Keratinocyte (primary cell): ENCODE data around the gene RAB8B. TPM values are rescaled to one million over a fixed set of nuclear protein-coding genes. Genes with fewer than 3 reads are reported as not detected.

ENCODE experiments used
- DNase-seq: peaks from one replicate; pipeline ENCODE4 v3.0.0-alpha.2; 2011; ENCODE audit warnings: low read depth, missing footprints, low spot score
- FAIRE-seq: peaks from 2 replicates; lab custom pipeline; 2011; peaks lifted over from hg19 to GRCh38; lab: Jason Lieb, UNC
- H2AFZ ChIP-seq: 2 replicates; pipeline ENCODE4 v1.6.0; 2012; ENCODE audit warnings: low read length, control low read depth, inconsistent platforms; ENCODE audit not compliant: control insufficient read depth
- H3K27ac ChIP-seq: 2 replicates; pipeline ENCODE4 v1.5.1; 2011; ENCODE audit warnings: low read length; ENCODE audit not compliant: control insufficient read depth, insufficient read depth
- H3K27me3 ChIP-seq: 3 replicates; pipeline ENCODE4 v1.6.0; 2011; ENCODE audit warnings: low read length; ENCODE audit not compliant: control insufficient read depth, insufficient read depth; ENCODE audit errors: extremely low read depth
- H3K36me3 ChIP-seq, 2 experiments: 2 replicates in 1 of 2; 3 replicates in 1 of 2; pipeline ENCODE4 v1.5.1; 2011; ENCODE audit warnings: low read length in 2 of 2, mild to moderate bottlenecking in 1 of 2; ENCODE audit not compliant: control insufficient read depth in 2 of 2, insufficient read depth in 2 of 2; ENCODE audit errors: extremely low read depth in 1 of 2
- H3K4me1 ChIP-seq: 3 replicates; pipeline ENCODE4 v1.5.1; 2011; ENCODE audit warnings: low read length; ENCODE audit not compliant: control insufficient read depth, insufficient read depth; ENCODE audit errors: extremely low read depth
- H3K4me2 ChIP-seq: 3 replicates; pipeline ENCODE4 v1.6.0; 2011; ENCODE audit warnings: low read depth, low read length; ENCODE audit not compliant: control insufficient read depth, insufficient read depth; ENCODE audit errors: extremely low read depth
- H3K4me3 ChIP-seq, 3 experiments: fragments of 200-600 bp in 1 of 3; sonication (generic) in 1 of 3; 2 replicates in 2 of 3; 3 replicates in 1 of 3; pipeline ENCODE4 v1.5.1; 2011 to 2016; ENCODE audit warnings: low read length in 3 of 3, mild to moderate bottlenecking in 3 of 3, control low read depth in 2 of 3, inconsistent platforms in 1 of 3, low read depth in 1 of 3, mixed read lengths in 1 of 3, mixed run types in 1 of 3, moderate library complexity in 1 of 3; ENCODE audit not compliant: control insufficient read depth in 2 of 3, insufficient read depth in 2 of 3; ENCODE audit errors: extremely low read depth in 1 of 3
- H3K79me2 ChIP-seq: 2 replicates; pipeline ENCODE4 v1.6.0; 2012; ENCODE audit warnings: low read length; ENCODE audit not compliant: control insufficient read depth, insufficient read depth
- H3K9ac ChIP-seq: 3 replicates; pipeline ENCODE4 v1.6.0; 2011; ENCODE audit warnings: low read length; ENCODE audit not compliant: control insufficient read depth, insufficient read depth; ENCODE audit errors: extremely low read depth
- H3K9me1 ChIP-seq: 3 replicates; pipeline ENCODE4 v1.6.0; 2011; ENCODE audit warnings: low read length; ENCODE audit not compliant: control insufficient read depth, insufficient read depth; ENCODE audit errors: extremely low read depth
- H3K9me3 ChIP-seq: 2 replicates; pipeline ENCODE4 v1.5.1; 2012; ENCODE audit warnings: low read depth, low read length; ENCODE audit not compliant: control insufficient read depth
- H4K20me1 ChIP-seq: 3 replicates; pipeline ENCODE4 v1.6.0; 2011; ENCODE audit warnings: low read length; ENCODE audit not compliant: control insufficient read depth, insufficient read depth; ENCODE audit errors: extremely low read depth
- CTCF ChIP-seq, 3 experiments: IDR thresholded peaks in 1 of 3; conservative IDR thresholded peaks in 1 of 3; optimal IDR thresholded peaks in 1 of 3; 2 replicates in 2 of 3; 3 replicates in 1 of 3; pipeline versions ENCODE3 to v1.5.1; 2011; ENCODE audit warnings: low read length in 3 of 3, mild to moderate bottlenecking in 3 of 3, moderate library complexity in 2 of 3, control low read depth in 1 of 3, inconsistent platforms in 1 of 3; ENCODE audit not compliant: insufficient read depth in 2 of 3; ENCODE audit errors: extremely low read depth in 1 of 3
- EZH2 ChIP-seq: IDR thresholded peaks from one replicate; pipeline ENCODE4 v1.6.1; 2012; ENCODE audit warnings: inconsistent platforms, mild to moderate bottlenecking, low read length, moderate library complexity
- dilution Hi-C: fragments of 300-500 bp; cut with MboI; formaldehyde crosslinking; loops from one replicate; pipeline ENCODE4 v1.7.0; 2020; ENCODE audit warnings: low sequenced_read_pairs; ENCODE audit not compliant: extremely low pct_ligation_motif_present
- polyA plus RNA-seq, 5 experiments: library from polyadenylated mRNA; depleted of rRNA in 3 of 5; stranded (reverse) in 3 of 5; stranded (forward) in 1 of 5; unstranded in 1 of 5; fragments of >200 nt; gene quantifications; 1 replicate in 1 of 5; 2 replicates in 3 of 5; 3 replicates in 1 of 5; pipeline versions ENCODE4 v1.2.1 to v1.2.3, GENCODE V29; 2011 to 2012; ENCODE audit warnings: missing spikeins in 2 of 5, low read depth in 1 of 5, low replicate concordance in 1 of 5

RAB8B gene
- polyA plus RNA-seq, 1 donor (not counting 4 experiments of a cell fraction or from before 2014, with no cell fraction given) = 31.2 TPM

- no peak overlapping the region for H3K4me3 ChIP-seq
- no peak overlapping the region for H3K4me2 ChIP-seq
- FAIRE-seq (no peak), DNase-seq (no peak)
- dilution Hi-C loops = no loop called here
- no peak overlapping the region for H3K27ac ChIP-seq
- no peaks in the 10 kb centered on the region for H3K79me2 ChIP-seq
- H3K27me3 ChIP-seq = no peaks in the 10 kb centered on the region
- H3K9me1 ChIP-seq = no peaks in the 10 kb centered on the region
- H3K9ac ChIP-seq = no peak overlapping the region
- TF ChIP-seq CTCF (optimal IDR thresholded peaks at IDR 0.05 in 1 of 3, IDR thresholded peaks at IDR 0.05 in 1 of 3, conservative IDR thresholded peaks at IDR 0.05 in 1 of 3; ENCODE audit: extremely low read depth in 1 of 3, insufficient read depth in 2 of 3, low read length in 3 of 3) = no peak
- TF ChIP-seq EZH2 = no peak
- peaks cover 0 to 10% of the 10 kb centered on the region in 2 experiments for H3K36me3 ChIP-seq
- H3K4me1 ChIP-seq = no peaks in the 10 kb centered on the region
- H2AFZ ChIP-seq = no peak overlapping the region
- no peaks in the 10 kb centered on the region for H3K9me3 ChIP-seq
- no peaks in the 10 kb centered on the region for H4K20me1 ChIP-seq
Measured at GRCh38 chr15:63263519-63263918, 74.1 kb downstream of the RAB8B start.

GRCh38 chr15:63264688-63265293, 75.4 kb downstream of the RAB8B start:
- no peak overlapping the region for H3K27ac ChIP-seq
- no peaks in the 10 kb centered on the region for H3K4me1 ChIP-seq
- H3K36me3 ChIP-seq = peaks cover 0 to 8% of the 10 kb centered on the region in 2 experiments
- H3K4me2 ChIP-seq = no peak overlapping the region
- dilution Hi-C loops = no loop called here
- no peak for TF ChIP-seq EZH2
- TF ChIP-seq CTCF (optimal IDR thresholded peaks at IDR 0.05 in 1 of 3, IDR thresholded peaks at IDR 0.05 in 1 of 3, conservative IDR thresholded peaks at IDR 0.05 in 1 of 3; ENCODE audit: extremely low read depth in 1 of 3, insufficient read depth in 2 of 3, low read length in 3 of 3) = no peak
- no peak for DNase-seq
- H3K9me1 ChIP-seq = no peaks in the 10 kb centered on the region
- no peak overlapping the region for H2AFZ ChIP-seq
- H3K9ac ChIP-seq = no peak overlapping the region
- no peak for FAIRE-seq
- H3K27me3 ChIP-seq = no peaks in the 10 kb centered on the region
- no peaks in the 10 kb centered on the region for H3K9me3 ChIP-seq
- H4K20me1 ChIP-seq = no peaks in the 10 kb centered on the region
- no peak overlapping the region for H3K4me3 ChIP-seq
- no peaks in the 10 kb centered on the region for H3K79me2 ChIP-seq
